GM12892 (cell line): ENCODE measurements around the gene LARP4.
"Not testable (repeated sequence)": the region's sequence is repeated elsewhere in the genome, so short reads cannot be mapped to it uniquely, and the experiment has no call there.

Source experiments
- POLR2A ChIP-seq: IDR thresholded peaks from 2 replicates; pipeline ENCODE4 v1.6.1; 2011; ENCODE audit warnings: low read depth, low read length, control low read depth
- POLR2AphosphoS5 ChIP-seq: IDR thresholded peaks from 2 replicates; pipeline ENCODE4 v1.6.1; 2011; ENCODE audit warnings: low read depth, low read length, control low read depth
- TAF1 ChIP-seq: IDR thresholded peaks from 2 replicates; pipeline ENCODE4 v1.6.1; 2011; ENCODE audit warnings: low read depth, mild to moderate bottlenecking, control low read depth, low read length, borderline replicate concordance

GRCh38 chr12:50370672-50371071 is 30.0 kb upstream of the LARP4 start:
- not testable (repeated sequence) for TF ChIP-seq POLR2AphosphoS5, POLR2A, TAF1
